ENCODE data around the gene LACTB.

Gene LACTB

GRCh38 chr15:63165166-63165859 lies 43.7 kb downstream of the LACTB start:
- H3K4me1 ChIP-seq: no peaks in the 10 kb centered on the region
- H3K4me3 ChIP-seq (ENCODE audit: low read depth, low read length): no peak overlapping the region
- no peaks in the 10 kb centered on the region for H3K9me3 ChIP-seq
- no peak for DNase-seq
- TF ChIP-seq CTCF (IDR thresholded peaks at IDR 0.05; ENCODE audit: low read depth, low read length): no peak
- H3K36me3 ChIP-seq: no peaks in the 10 kb centered on the region
- H3K27me3 ChIP-seq: no peaks in the 10 kb centered on the region

GRCh38 chr15:63166219-63166618 lies 44.6 kb downstream of the LACTB start:
- Histone ChIP-seq H3K27me3 (no peaks in the 10 kb centered on the region), H3K9me3 (no peaks in the 10 kb centered on the region), H3K36me3 (no peaks in the 10 kb centered on the region), H3K4me1 (no peaks in the 10 kb centered on the region), H3K4me3 (ENCODE audit: low read depth, low read length) (no peak overlapping the region)
- no peak for DNase-seq
- no peak for TF ChIP-seq CTCF (IDR thresholded peaks at IDR 0.05; ENCODE audit: low read depth, low read length)

GRCh38 chr15:63169788-63170187 lies 48.1 kb downstream of the LACTB start:
- Histone ChIP-seq H3K27me3 (no peaks in the 10 kb centered on the region), H3K9me3 (no peaks in the 10 kb centered on the region), H3K4me3 (ENCODE audit: low read depth, low read length) (no peak overlapping the region), H3K36me3 (no peaks in the 10 kb centered on the region), H3K4me1 (no peaks in the 10 kb centered on the region)
- DNase-seq: no peak
- TF ChIP-seq CTCF (IDR thresholded peaks at IDR 0.05; ENCODE audit: low read depth, low read length): no peak

GRCh38 chr15:63172376-63172775 lies 50.7 kb downstream of the LACTB start:
- TF ChIP-seq CTCF (IDR thresholded peaks at IDR 0.05; ENCODE audit: low read depth, low read length): no peak
- Histone ChIP-seq H3K9me3 (no peaks in the 10 kb centered on the region), H3K36me3 (no peaks in the 10 kb centered on the region), H3K27me3 (no peaks in the 10 kb centered on the region), H3K4me3 (ENCODE audit: low read depth, low read length) (no peak overlapping the region), H3K4me1 (no peaks in the 10 kb centered on the region)
- no peak for DNase-seq

GRCh38 chr15:63172851-63173451 lies 51.3 kb downstream of the LACTB start:
- Histone ChIP-seq H3K27me3 (no peaks in the 10 kb centered on the region), H3K9me3 (no peaks in the 10 kb centered on the region), H3K4me1 (no peaks in the 10 kb centered on the region), H3K4me3 (ENCODE audit: low read depth, low read length) (no peak overlapping the region), H3K36me3 (no peaks in the 10 kb centered on the region)
- no peak for TF ChIP-seq CTCF (IDR thresholded peaks at IDR 0.05; ENCODE audit: low read depth, low read length)
- DNase-seq: no peak

- no peaks in the 10 kb centered on the region for H3K36me3 ChIP-seq
- no peak for TF ChIP-seq CTCF (IDR thresholded peaks at IDR 0.05; ENCODE audit: low read depth, low read length)
- no peak overlapping the region for H3K4me3 ChIP-seq (ENCODE audit: low read depth, low read length)
- no peaks in the 10 kb centered on the region for H3K27me3 ChIP-seq
- DNase-seq: no peak
- no peaks in the 10 kb centered on the region for H3K9me3 ChIP-seq
- no peaks in the 10 kb centered on the region for H3K4me1 ChIP-seq
These were observed 54.6 kb downstream of the LACTB start for GRCh38 chr15:63176302-63176701.

Data from BE2C (cell line).